ENCODE results near the gene NCKIPSD. TPM values are rescaled to one million over a fixed set of nuclear protein-coding genes. Genes with fewer than 3 reads are reported as not detected.

Gene NCKIPSD
- total RNA-seq, 1 experiment from 2014 or later: 46.0 TPM

DNA sequence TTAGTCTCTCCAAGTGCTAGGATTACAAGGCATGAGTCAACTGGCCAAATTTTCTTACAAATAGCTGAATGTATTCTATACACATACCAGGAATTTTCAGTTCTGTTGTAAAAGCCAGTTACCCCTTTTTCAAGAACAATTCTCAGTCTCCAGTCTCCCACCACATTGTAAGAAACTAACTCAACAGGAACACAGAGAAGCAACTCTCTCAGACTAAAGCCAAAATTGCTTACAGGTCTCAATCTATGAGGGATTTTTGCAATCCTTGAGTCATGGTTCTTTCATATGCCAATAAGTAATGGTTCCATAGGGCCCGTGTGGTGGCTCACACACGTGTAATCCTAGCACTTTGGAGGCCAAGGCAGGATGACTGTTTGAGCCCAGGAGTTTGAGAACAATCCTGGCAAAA lies 22.8 kb upstream of the NCKIPSD start:
- no peak overlapping the region for H3K14ac ChIP-seq (ENCODE audit: insufficient read depth, low read length)
- H4K20me1 ChIP-seq (ENCODE audit: control insufficient read depth, insufficient read depth, insufficient read length): no peaks in the 10 kb centered on the region
- no peak overlapping the region for H3K23ac ChIP-seq (ENCODE audit: insufficient read length, low read depth, low read length)
- H3K56ac ChIP-seq (ENCODE audit: insufficient read length, low read depth, low read length): no peak overlapping the region
- H3K9me3 ChIP-seq (ENCODE audit: control insufficient read depth, low read depth, low read length): no peaks in the 10 kb centered on the region
- no peak overlapping the region for H4K8ac ChIP-seq (replicated peaks; ENCODE audit: insufficient read length, low read depth, low read length)
- H2AFZ ChIP-seq (ENCODE audit: low read length): no peak overlapping the region
- H2BK120ac ChIP-seq (ENCODE audit: low read depth, low read length, poor library complexity, severe bottlenecking): no peak overlapping the region
- Mint-ChIP-seq H3K4me1 (peaks cover 32 to 36% of the 10 kb centered on the region in 2 experiments), H3K27ac (peak overlapping the region in 2 of 3 experiments; percentile 92 to 94; a peak in 3 of 7 replicates), H3K9me3 (no peaks in the 10 kb centered on the region), H3K27me3 (ENCODE audit: low read depth) (no peaks in the 10 kb centered on the region), H3K36me3 (ENCODE audit: insufficient read depth in 1 of 3, low read depth in 3 of 3) (peaks cover 42 to 78% (median 75%) of the 10 kb centered on the region in 3 experiments), H3K4me3 (no peak overlapping the region; a peak in 1 of 5 replicates)
- no peak overlapping the region for H3K4me2 ChIP-seq (ENCODE audit: insufficient read depth, insufficient read length, low read length)
- no CpG with 5 or more reads among the region's 2 CpGs for WGBS (ENCODE audit: extremely low coverage, insufficient read length, low lambda C conversion rate)
- H3K4me1 ChIP-seq (ENCODE audit: insufficient read depth, low read length): no peaks in the 10 kb centered on the region; the same call in 1 of the 2 replicates
- peaks cover 68% of the 10 kb centered on the region; the same call in 1 of the 2 replicates for H3K79me2 ChIP-seq (ENCODE audit: insufficient read depth, low read length)
- H3K23me2 ChIP-seq (ENCODE audit: insufficient read length, low read depth, low read length, poor library complexity, severe bottlenecking): no peaks in the 10 kb centered on the region
- DNase-seq: no peak
- no peak overlapping the region for H3K27ac ChIP-seq (ENCODE audit: insufficient read length, low read depth, low read length)
- no peaks in the 10 kb centered on the region for H3K27me3 ChIP-seq (ENCODE audit: insufficient read depth, low read length)
- no peak overlapping the region for H2BK15ac ChIP-seq (ENCODE audit: low read depth, low read length)
- no peak overlapping the region for H3T11ph ChIP-seq (ENCODE audit: low read length)
- H2BK12ac ChIP-seq (ENCODE audit: insufficient read length, low read depth, low read length): no peak overlapping the region
- TF ChIP-seq, protein P1, sequence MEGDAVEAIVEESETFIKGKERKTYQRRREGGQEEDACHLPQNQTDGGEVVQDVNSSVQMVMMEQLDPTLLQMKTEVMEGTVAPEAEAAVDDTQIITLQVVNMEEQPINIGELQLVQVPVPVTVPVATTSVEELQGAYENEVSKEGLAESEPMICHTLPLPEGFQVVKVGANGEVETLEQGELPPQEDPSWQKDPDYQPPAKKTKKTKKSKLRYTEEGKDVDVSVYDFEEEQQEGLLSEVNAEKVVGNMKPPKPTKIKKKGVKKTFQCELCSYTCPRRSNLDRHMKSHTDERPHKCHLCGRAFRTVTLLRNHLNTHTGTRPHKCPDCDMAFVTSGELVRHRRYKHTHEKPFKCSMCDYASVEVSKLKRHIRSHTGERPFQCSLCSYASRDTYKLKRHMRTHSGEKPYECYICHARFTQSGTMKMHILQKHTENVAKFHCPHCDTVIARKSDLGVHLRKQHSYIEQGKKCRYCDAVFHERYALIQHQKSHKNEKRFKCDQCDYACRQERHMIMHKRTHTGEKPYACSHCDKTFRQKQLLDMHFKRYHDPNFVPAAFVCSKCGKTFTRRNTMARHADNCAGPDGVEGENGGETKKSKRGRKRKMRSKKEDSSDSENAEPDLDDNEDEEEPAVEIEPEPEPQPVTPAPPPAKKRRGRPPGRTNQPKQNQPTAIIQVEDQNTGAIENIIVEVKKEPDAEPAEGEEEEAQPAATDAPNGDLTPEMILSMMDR (conservative IDR thresholded peaks at IDR 0.05): no peak
- H2BK5ac ChIP-seq (ENCODE audit: insufficient read length, low read length): no peak overlapping the region
- H2AK5ac ChIP-seq (ENCODE audit: insufficient read length, low read length): no peak overlapping the region
- H4K91ac ChIP-seq (ENCODE audit: insufficient read length, low read depth, low read length): no peak overlapping the region
- no peak overlapping the region for H2BK20ac ChIP-seq (ENCODE audit: low read depth, low read length, poor library complexity, severe bottlenecking)
- peaks cover 5% of the 10 kb centered on the region for H3K79me1 ChIP-seq (ENCODE audit: insufficient read depth, low read depth, low read length, poor library complexity, severe bottlenecking)
- no peak overlapping the region for H3K9ac ChIP-seq (ENCODE audit: extremely low read depth, insufficient read length, low read length)
- no peak overlapping the region for H3K18ac ChIP-seq (ENCODE audit: insufficient read length, low read depth, low read length)
- no peak overlapping the region for H4K5ac ChIP-seq (ENCODE audit: insufficient read length, low read depth, low read length)
- H3K4ac ChIP-seq (ENCODE audit: low read depth, low read length): no peak overlapping the region

All from H9 (cell line).